Thyroid gland (tissue), 4 donors: ENCODE results near the gene COX20. TPM values are rescaled to one million over a fixed set of nuclear protein-coding genes. Genes with fewer than 3 reads are reported as not detected.

Experiments used
- DNase-seq, 2 donors: peaks; one replicate each; pipeline ENCODE4 v3.0.0-alpha.2; 2019
- H3K27ac ChIP-seq, 3 donors: fragments of 200-600 bp; sonication (generic); 1 replicate in 2 of 3; 2 replicates in 1 of 3; pipeline ENCODE4 v1.5.1; 2016 to 2019; ENCODE audit warnings: mild to moderate bottlenecking in 1 of 3, moderate library complexity in 1 of 3
- H3K27me3 ChIP-seq: fragments of 200-600 bp; sonication (generic); one replicate; pipeline ENCODE4 v1.5.1; 2019
- H3K36me3 ChIP-seq, 2 donors: fragments of 200-600 bp; sonication (generic); one replicate each; pipeline ENCODE4 v1.5.1; 2016 to 2019
- H3K4me1 ChIP-seq, 2 donors: fragments of 200-600 bp; sonication (generic); one replicate each; pipeline ENCODE4 v1.5.1; 2017 to 2019
- H3K4me3 ChIP-seq, 3 donors: fragments of 200-600 bp; sonication (generic); replicated peaks in 1 of 3; 1 replicate in 2 of 3; 2 replicates in 1 of 3; pipeline ENCODE4 v1.5.1; 2016; ENCODE audit warnings: mild to moderate bottlenecking in 1 of 3
- H3K9me3 ChIP-seq: fragments of 200-600 bp; sonication (generic); one replicate; pipeline ENCODE4 v1.5.1; 2017
- CTCF ChIP-seq, 6 experiments: fragments of 200-600 bp in 3 of 6; fragments of 450-650 bp in 3 of 6; sonication (generic) in 3 of 6; IDR thresholded peaks; one replicate each; pipeline ENCODE4 v1.5.1; 2016 to 2019; ENCODE audit warnings: antibody characterized with exemption in 6 of 6, mild to moderate bottlenecking in 2 of 6, inconsistent platforms in 1 of 6, moderate library complexity in 1 of 6
- POLR2A ChIP-seq, 2 donors: fragments of 450-650 bp; IDR thresholded peaks; one replicate each; pipeline ENCODE4 v1.6.1; 2017; ENCODE audit warnings: antibody characterized with exemption in 2 of 2, mild to moderate bottlenecking in 2 of 2, moderate library complexity in 1 of 2
- WGBS, 2 donors: methylation state at CpG; one replicate each; pipeline ENCODE4 v1.1.5; 2017; 5-methylcytosine and 5-hydroxymethylcytosine counted together
- intact Hi-C: fragments of 100-400 bp; cut with DNase I; formaldehyde crosslinking; loops from one replicate; pipeline ENCODE4 v1.15.1; 2023
- total RNA-seq, 4 donors: library from RNA; depleted of rRNA; stranded (reverse); fragments of >200 nt; gene quantifications; one replicate each; pipeline ENCODE4 v1.2.3, GENCODE V29; 2016

COX20 gene
- total RNA-seq, 4 donors from 2014 or later = 68.8 to 83.6 (median 73.5) TPM

GRCh38 chr1:244874974-244875579, 39.6 kb downstream of the COX20 start:
- 75 to 79% methylated on average over 7 of the region's 7 CpGs for WGBS, 2 donors
- no peaks in the 10 kb centered on the region for H3K36me3 ChIP-seq
- H3K27me3 ChIP-seq = no peaks in the 10 kb centered on the region
- no peak for TF ChIP-seq CTCF (IDR thresholded peaks at IDR 0.05)
- no peak for TF ChIP-seq POLR2A (IDR thresholded peaks at IDR 0.05)
- no peak for DNase-seq
- intact Hi-C loops = no loop called here
- no peak overlapping the region for H3K4me3 ChIP-seq
- no peaks in the 10 kb centered on the region for H3K4me1 ChIP-seq
- no peaks in the 10 kb centered on the region for H3K9me3 ChIP-seq
- no peak overlapping the region for H3K27ac ChIP-seq

GRCh38 chr1:244876228-244876910, 40.9 kb downstream of the COX20 start:
- Histone ChIP-seq H3K9me3 (no peaks in the 10 kb centered on the region), H3K36me3 (no peaks in the 10 kb centered on the region), H3K27me3 (no peaks in the 10 kb centered on the region), H3K4me3 (no peak overlapping the region), H3K27ac (no peak overlapping the region), H3K4me1 (no peaks in the 10 kb centered on the region)
- DNase-seq = no peak
- intact Hi-C loops = no loop called here
- TF ChIP-seq POLR2A (IDR thresholded peaks at IDR 0.05) = no peak
- TF ChIP-seq CTCF (IDR thresholded peaks at IDR 0.05) = no peak
- 94 to 95% methylated on average over 8 of the region's 8 CpGs for WGBS, 2 donors

- Histone ChIP-seq H3K4me3 (no peak overlapping the region), H3K36me3 (no peaks in the 10 kb centered on the region)
Observed at GRCh38 chr1:244878681-244879080, 43.2 kb downstream of the COX20 start.

GRCh38 chr1:244881552-244882280, 46.3 kb downstream of the COX20 start:
- H3K27ac ChIP-seq = no peak overlapping the region
- no peaks in the 10 kb centered on the region for H3K36me3 ChIP-seq
- H3K4me1 ChIP-seq = no peaks in the 10 kb centered on the region
- DNase-seq = no peak
- no peaks in the 10 kb centered on the region for H3K9me3 ChIP-seq
- TF ChIP-seq CTCF (IDR thresholded peaks at IDR 0.05) = no peak
- TF ChIP-seq POLR2A (IDR thresholded peaks at IDR 0.05) = no peak
- intact Hi-C loops = no loop called here
- WGBS, 2 donors = 82 to 85% methylated on average over 10 to 11 of the region's 11 CpGs
- H3K27me3 ChIP-seq = no peaks in the 10 kb centered on the region
- H3K4me3 ChIP-seq = no peak overlapping the region

More at GRCh38 chr1:244878681-244879080, 43.2 kb downstream of the COX20 start:
- TF ChIP-seq CTCF (IDR thresholded peaks at IDR 0.05) = no peak
- no peak for TF ChIP-seq POLR2A (IDR thresholded peaks at IDR 0.05)
- DNase-seq = no peak
- no peaks in the 10 kb centered on the region for H3K4me1 ChIP-seq
- no peaks in the 10 kb centered on the region for H3K9me3 ChIP-seq
- intact Hi-C loops = no loop called here
- 94% methylated on average over 5 of the region's 5 CpGs for whole genome bisulfite sequencing, 2 donors
- no peaks in the 10 kb centered on the region for H3K27me3 ChIP-seq
- no peak overlapping the region for H3K27ac ChIP-seq

GRCh38 chr1:244887281-244887680, 51.8 kb downstream of the COX20 start:
- Histone ChIP-seq H3K27ac (no peak overlapping the region), H3K9me3 (no peaks in the 10 kb centered on the region), H3K36me3 (no peaks in the 10 kb centered on the region), H3K4me1 (no peaks in the 10 kb centered on the region), H3K4me3 (no peak overlapping the region), H3K27me3 (no peaks in the 10 kb centered on the region)
- no peak for DNase-seq
- intact Hi-C loops = no loop called here
- no peak for TF ChIP-seq CTCF (IDR thresholded peaks at IDR 0.05)
- TF ChIP-seq POLR2A (IDR thresholded peaks at IDR 0.05) = no peak
- WGBS, 2 donors = 83 to 93% methylated on average over 4 of the region's 4 CpGs
